MM.1S (cell line): ENCODE results near the gene SLC25A34.

Source experiments
- DNase-seq: peaks from one replicate; pipeline ENCODE4 v3.0.0-alpha.2; 2015
- H2AFZ ChIP-seq: fragments of 300-600 bp; sonication (generic); 2 replicates; pipeline ENCODE4 v1.6.0; 2016; ENCODE audit warnings: antibody characterized with exemption, low read length
- H3F3A ChIP-seq: fragments of 300-600 bp; sonication (generic); 2 replicates; pipeline ENCODE4 v1.6.1; 2016; ENCODE audit warnings: mild to moderate bottlenecking, antibody characterized with exemption, low read length, moderate library complexity, mixed read lengths; ENCODE audit not compliant: insufficient read depth
- H3K27ac ChIP-seq: fragments of 300-600 bp; sonication (generic); 2 replicates; pipeline ENCODE4 v1.5.1; 2016; ENCODE audit warnings: mild to moderate bottlenecking, low read length
- H3K27me3 ChIP-seq: fragments of 300-600 bp; sonication (generic); replicated peaks from 2 replicates; pipeline ENCODE4 v1.6.0; 2016; ENCODE audit warnings: low read length; ENCODE audit not compliant: insufficient read depth
- H3K36me3 ChIP-seq: fragments of 300-600 bp; sonication (generic); replicated peaks from 2 replicates; pipeline ENCODE4 v1.6.1; 2016; ENCODE audit warnings: mild to moderate bottlenecking, low read length, mixed read lengths; ENCODE audit not compliant: insufficient read depth
- H3K4me1 ChIP-seq: fragments of 300-600 bp; sonication (generic); 2 replicates; pipeline ENCODE4 v1.6.1; 2016; ENCODE audit warnings: low read length, mixed read lengths
- H3K4me2 ChIP-seq: fragments of 300-600 bp; sonication (generic); 2 replicates; pipeline ENCODE4 v1.6.0; 2016; ENCODE audit warnings: low read depth, low read length
- H3K4me3 ChIP-seq: fragments of 300-600 bp; sonication (generic); 2 replicates; pipeline ENCODE4 v1.5.1; 2016; ENCODE audit warnings: low read length, mixed read lengths
- H3K79me2 ChIP-seq: fragments of 300-600 bp; sonication (generic); 2 replicates; pipeline ENCODE4 v1.6.1; 2016; ENCODE audit warnings: mixed run types, low read length, mixed read lengths
- H3K9ac ChIP-seq: fragments of 300-600 bp; sonication (generic); 2 replicates; pipeline ENCODE4 v1.6.1; 2016; ENCODE audit warnings: low read length, mixed read lengths
- H3K9me2 ChIP-seq: fragments of 300-600 bp; sonication (generic); replicated peaks from 2 replicates; pipeline ENCODE4 v1.6.1; 2016; ENCODE audit warnings: mild to moderate bottlenecking, low read length, mixed read lengths; ENCODE audit not compliant: insufficient read depth
- H3K9me3 ChIP-seq: fragments of 300-600 bp; sonication (generic); replicated peaks from 2 replicates; pipeline ENCODE4 v1.6.1; 2016; ENCODE audit warnings: mild to moderate bottlenecking, low read length, mixed read lengths; ENCODE audit not compliant: insufficient read depth
- H4K20me1 ChIP-seq: fragments of 300-600 bp; sonication (generic); 2 replicates; pipeline ENCODE4 v1.6.1; 2016; ENCODE audit warnings: mild to moderate bottlenecking, low read length, moderate library complexity, mixed read lengths; ENCODE audit not compliant: insufficient read depth
- EZH2 ChIP-seq: fragments of 300-600 bp; sonication (generic); optimal IDR thresholded peaks from 2 replicates; pipeline ENCODE3; 2017; ENCODE audit warnings: low read depth, mild to moderate bottlenecking, antibody characterized with exemption, low read length, mixed read lengths
- EZH2phosphoT487 ChIP-seq: fragments of 300-600 bp; sonication (generic); IDR thresholded peaks from 2 replicates; pipeline ENCODE4 v1.6.1; 2018; ENCODE audit warnings: antibody characterized with exemption, low read length
- TF ChIP-seq, protein P1 (sequence below): fragments of 300-600 bp; sonication (generic); IDR thresholded peaks from 2 replicates; pipeline ENCODE4 v1.5.1; 2016; ENCODE audit warnings: antibody characterized with exemption, low read length, mixed read lengths

The SLC25A34 gene

DNA sequence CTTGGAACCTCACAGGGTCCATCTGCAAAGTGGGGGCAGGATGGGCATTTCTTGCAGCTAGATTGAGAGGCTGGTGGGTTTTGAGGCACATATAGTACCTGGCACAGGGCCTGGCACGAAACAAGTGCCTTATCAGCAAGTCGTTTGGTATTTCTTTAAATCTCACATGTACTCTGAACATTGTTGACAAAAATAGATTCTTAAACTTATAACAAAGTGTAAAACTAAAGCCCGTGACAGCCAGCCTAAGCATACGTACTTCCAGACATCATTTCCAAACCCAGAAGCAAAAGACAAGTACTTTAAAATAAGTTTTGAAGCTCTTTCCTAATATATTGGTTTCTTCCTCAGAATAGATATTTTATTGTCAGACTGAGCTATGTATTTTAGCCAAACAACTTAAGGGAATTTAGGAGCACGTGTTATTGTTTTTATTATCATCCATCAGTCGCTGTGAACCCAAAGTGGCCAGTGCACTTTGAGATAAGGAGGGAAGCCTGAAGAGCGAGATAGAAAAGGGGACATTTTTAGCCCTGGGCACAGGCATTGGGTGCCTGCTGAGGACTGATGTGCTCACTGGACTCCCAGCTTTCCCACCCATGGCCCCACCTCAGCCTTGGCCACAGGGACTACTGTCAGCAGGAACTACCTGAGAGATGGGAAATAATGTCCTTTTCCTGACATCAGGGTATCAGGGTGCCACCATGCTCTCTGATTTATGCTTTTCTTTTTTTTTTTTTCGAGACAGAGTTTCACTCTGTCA is 25.5 kb downstream of the SLC25A34 start:
- no peaks in the 10 kb centered on the region for H3K9me2 ChIP-seq
- H3K79me2 ChIP-seq: no peaks in the 10 kb centered on the region
- no peak for DNase-seq
- H3K27ac ChIP-seq: no peak overlapping the region
- H3K27me3 ChIP-seq: peaks cover 47% of the 10 kb centered on the region
- H3K4me3 ChIP-seq: no peak overlapping the region
- no peak overlapping the region for H3K9ac ChIP-seq
- no peaks in the 10 kb centered on the region for H3K4me1 ChIP-seq
- TF ChIP-seq, protein P1, sequence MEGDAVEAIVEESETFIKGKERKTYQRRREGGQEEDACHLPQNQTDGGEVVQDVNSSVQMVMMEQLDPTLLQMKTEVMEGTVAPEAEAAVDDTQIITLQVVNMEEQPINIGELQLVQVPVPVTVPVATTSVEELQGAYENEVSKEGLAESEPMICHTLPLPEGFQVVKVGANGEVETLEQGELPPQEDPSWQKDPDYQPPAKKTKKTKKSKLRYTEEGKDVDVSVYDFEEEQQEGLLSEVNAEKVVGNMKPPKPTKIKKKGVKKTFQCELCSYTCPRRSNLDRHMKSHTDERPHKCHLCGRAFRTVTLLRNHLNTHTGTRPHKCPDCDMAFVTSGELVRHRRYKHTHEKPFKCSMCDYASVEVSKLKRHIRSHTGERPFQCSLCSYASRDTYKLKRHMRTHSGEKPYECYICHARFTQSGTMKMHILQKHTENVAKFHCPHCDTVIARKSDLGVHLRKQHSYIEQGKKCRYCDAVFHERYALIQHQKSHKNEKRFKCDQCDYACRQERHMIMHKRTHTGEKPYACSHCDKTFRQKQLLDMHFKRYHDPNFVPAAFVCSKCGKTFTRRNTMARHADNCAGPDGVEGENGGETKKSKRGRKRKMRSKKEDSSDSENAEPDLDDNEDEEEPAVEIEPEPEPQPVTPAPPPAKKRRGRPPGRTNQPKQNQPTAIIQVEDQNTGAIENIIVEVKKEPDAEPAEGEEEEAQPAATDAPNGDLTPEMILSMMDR: no peak
- TF ChIP-seq EZH2phosphoT487 (no peak), EZH2 (no peak)
- no peaks in the 10 kb centered on the region for H3K9me3 ChIP-seq
- H3F3A ChIP-seq: no peaks in the 10 kb centered on the region
- H4K20me1 ChIP-seq: no peaks in the 10 kb centered on the region
- H3K36me3 ChIP-seq: no peaks in the 10 kb centered on the region
- no peak overlapping the region for H2AFZ ChIP-seq
- H3K4me2 ChIP-seq: no peak overlapping the region

DNA sequence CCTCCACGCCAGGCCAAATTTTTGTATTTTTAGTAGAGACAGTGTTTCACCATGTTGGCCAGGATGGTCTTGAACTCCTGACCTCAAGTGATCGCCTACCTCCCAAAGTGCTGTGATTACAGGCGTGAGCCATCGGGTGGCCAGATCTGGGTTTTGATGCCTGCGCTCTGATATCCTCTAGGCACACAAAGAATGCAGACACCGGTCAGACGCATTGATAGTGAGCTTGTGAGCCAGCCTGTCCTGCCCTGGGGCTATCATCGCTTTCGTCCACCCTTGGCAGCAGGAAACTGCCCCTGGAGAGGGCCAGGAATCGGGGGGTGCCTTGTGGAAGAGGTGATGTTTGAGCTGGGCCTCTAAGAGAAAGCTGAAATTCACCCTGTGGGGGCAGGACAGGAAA is 26.5 kb downstream of the SLC25A34 start:
- DNase-seq: no peak
- Histone ChIP-seq H3K4me3 (no peak overlapping the region), H3K4me2 (no peak overlapping the region), H3K27ac (no peak overlapping the region), H3K79me2 (no peaks in the 10 kb centered on the region), H3F3A (no peaks in the 10 kb centered on the region), H3K36me3 (no peaks in the 10 kb centered on the region), H2AFZ (no peak overlapping the region), H3K9ac (no peak overlapping the region), H3K27me3 (peaks cover 37% of the 10 kb centered on the region), H4K20me1 (no peaks in the 10 kb centered on the region), H3K4me1 (no peaks in the 10 kb centered on the region), H3K9me3 (no peaks in the 10 kb centered on the region), H3K9me2 (no peaks in the 10 kb centered on the region)
- TF ChIP-seq, protein P1: no peak
- TF ChIP-seq EZH2phosphoT487 (no peak), EZH2 (no peak)

DNA sequence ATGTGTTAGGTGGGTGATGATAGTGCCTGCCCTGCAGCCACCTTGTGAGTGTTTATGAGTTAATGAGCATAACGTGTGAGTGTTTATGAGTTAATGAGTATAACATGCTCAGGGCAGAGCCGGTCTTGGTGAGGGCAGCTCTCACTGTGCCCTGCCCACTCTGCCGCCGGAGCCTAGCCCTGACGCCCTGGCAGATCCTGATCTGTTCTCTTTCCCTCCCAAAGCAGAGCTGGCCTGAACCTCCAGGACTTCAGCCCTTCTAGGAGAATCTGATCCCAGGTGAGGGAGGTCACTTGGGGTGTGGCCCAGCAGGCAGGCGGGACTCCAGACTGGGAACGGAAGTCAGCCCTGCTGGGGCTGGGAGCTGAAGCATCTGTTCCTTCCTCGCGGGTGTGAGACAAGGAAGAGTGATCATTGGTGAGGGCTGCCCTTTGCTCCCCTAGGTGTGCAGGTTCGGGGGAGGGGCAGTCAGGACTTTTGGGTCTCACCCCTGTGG is 28.3 kb downstream of the SLC25A34 start:
- H3K79me2 ChIP-seq: no peaks in the 10 kb centered on the region
- no peak overlapping the region for H3K9ac ChIP-seq
- no peaks in the 10 kb centered on the region for H4K20me1 ChIP-seq
- H3K27ac ChIP-seq: no peak overlapping the region
- H3K4me2 ChIP-seq: no peak overlapping the region
- no peaks in the 10 kb centered on the region for H3K4me1 ChIP-seq
- H3K9me3 ChIP-seq: no peaks in the 10 kb centered on the region
- no peak overlapping the region for H2AFZ ChIP-seq
- H3K4me3 ChIP-seq: no peak overlapping the region
- peaks cover 23% of the 10 kb centered on the region for H3K27me3 ChIP-seq
- no peaks in the 10 kb centered on the region for H3K9me2 ChIP-seq
- no peaks in the 10 kb centered on the region for H3F3A ChIP-seq
- DNase-seq: no peak
- TF ChIP-seq, protein P1: no peak
- TF ChIP-seq EZH2 (no peak), EZH2phosphoT487 (no peak)
- no peaks in the 10 kb centered on the region for H3K36me3 ChIP-seq
